ENCODE results near the gene SHANK2. TPM values are rescaled to one million over a fixed set of nuclear protein-coding genes. Genes with fewer than 3 reads are reported as not detected.

SHANK2 gene
- polyA plus RNA-seq, 1 donor from 2014 or later: 13.6 TPM

- H3K27ac ChIP-seq (ENCODE audit: low read length): no peak overlapping the region
- no peaks in the 10 kb centered on the region for H4K20me1 ChIP-seq (ENCODE audit: insufficient read depth)
- no peak overlapping the region for H2AFZ ChIP-seq (ENCODE audit: low read depth, low read length)
- no peaks in the 10 kb centered on the region for H3K9me2 ChIP-seq (ENCODE audit: insufficient read depth, low read length)
- TF ChIP-seq MXI1 (conservative IDR thresholded peaks at IDR 0.05; ENCODE audit: poor library complexity, severe bottlenecking) (no peak), EZH2 (IDR thresholded peaks at IDR 0.05; ENCODE audit: borderline replicate concordance, insufficient read depth, low read length, poor library complexity, severe bottlenecking) (no peak), REST (IDR thresholded peaks at IDR 0.05; ENCODE audit: borderline replicate concordance) (no peak), TAF1 (IDR thresholded peaks at IDR 0.05; ENCODE audit: low read depth) (no peak), CTCF (IDR thresholded peaks at IDR 0.05; ENCODE audit: poor library complexity, severe bottlenecking) (no peak), RAD21 (conservative IDR thresholded peaks at IDR 0.05) (no peak), SMC3 (conservative IDR thresholded peaks at IDR 0.05; ENCODE audit: poor library complexity) (no peak), EP300 (conservative IDR thresholded peaks at IDR 0.05; ENCODE audit: poor library complexity, severe bottlenecking) (no peak), POLR2AphosphoS5 (IDR thresholded peaks at IDR 0.05) (no peak)
- no peaks in the 10 kb centered on the region for H3K9me3 ChIP-seq (ENCODE audit: low read length)
- no peak overlapping the region for H3K9ac ChIP-seq (ENCODE audit: low read length)
- H3K79me2 ChIP-seq (replicated peaks; ENCODE audit: insufficient read depth, low read length): no peaks in the 10 kb centered on the region
- no peak overlapping the region for H3K4me3 ChIP-seq (ENCODE audit: low read length)
- no peaks in the 10 kb centered on the region for H3K27me3 ChIP-seq (ENCODE audit: insufficient read depth, low read depth, low read length)
- H3F3A ChIP-seq (ENCODE audit: insufficient read depth, low read length, poor library complexity, severe bottlenecking): no peaks in the 10 kb centered on the region
- no peak overlapping the region for H3K4me2 ChIP-seq (ENCODE audit: low read length)
- no peaks in the 10 kb centered on the region for H3K36me3 ChIP-seq (ENCODE audit: insufficient read depth, low read length)
Measured at GRCh38 chr11:71238285-71238875, 14.0 kb downstream of the SHANK2 start.

- Histone ChIP-seq H2AFZ (ENCODE audit: low read depth, low read length) (no peak overlapping the region), H3K79me2 (replicated peaks; ENCODE audit: insufficient read depth, low read length) (no peaks in the 10 kb centered on the region)
Measured at GRCh38 chr11:71237853-71238252, 14.5 kb downstream of the SHANK2 start.

More at GRCh38 chr11:71237853-71238252, 14.5 kb downstream of the SHANK2 start:
- Histone ChIP-seq H4K20me1 (ENCODE audit: insufficient read depth) (no peaks in the 10 kb centered on the region), H3K36me3 (ENCODE audit: insufficient read depth, low read length) (no peaks in the 10 kb centered on the region), H3K9me3 (ENCODE audit: low read length) (no peaks in the 10 kb centered on the region), H3K9me2 (ENCODE audit: insufficient read depth, low read length) (no peaks in the 10 kb centered on the region), H3K9ac (ENCODE audit: low read length) (no peak overlapping the region), H3K27me3 (ENCODE audit: insufficient read depth, low read depth, low read length) (no peaks in the 10 kb centered on the region), H3K27ac (ENCODE audit: low read length) (no peak overlapping the region), H3K4me2 (ENCODE audit: low read length) (no peak overlapping the region), H3K4me3 (ENCODE audit: low read length) (no peak overlapping the region), H3F3A (ENCODE audit: insufficient read depth, low read length, poor library complexity, severe bottlenecking) (no peaks in the 10 kb centered on the region)
- TF ChIP-seq RAD21 (conservative IDR thresholded peaks at IDR 0.05): no peak
- no peak for TF ChIP-seq EP300 (conservative IDR thresholded peaks at IDR 0.05; ENCODE audit: poor library complexity, severe bottlenecking)
- TF ChIP-seq CTCF (IDR thresholded peaks at IDR 0.05; ENCODE audit: poor library complexity, severe bottlenecking): no peak
- TF ChIP-seq EZH2 (IDR thresholded peaks at IDR 0.05; ENCODE audit: borderline replicate concordance, insufficient read depth, low read length, poor library complexity, severe bottlenecking): no peak
- TF ChIP-seq POLR2AphosphoS5 (IDR thresholded peaks at IDR 0.05): no peak
- TF ChIP-seq REST (IDR thresholded peaks at IDR 0.05; ENCODE audit: borderline replicate concordance): no peak
- TF ChIP-seq MXI1 (conservative IDR thresholded peaks at IDR 0.05; ENCODE audit: poor library complexity, severe bottlenecking): no peak
